IMR-90 (cell line): ENCODE data around the gene RTBDN.

Source experiments
- CEBPB ChIP-seq: IDR thresholded peaks from 2 replicates; pipeline ENCODE4 v1.6.1; 2012; ENCODE audit warnings: low read depth, low read length, improper control_type of control experiment
- CTCF ChIP-seq: conservative IDR thresholded peaks from 2 replicates; pipeline ENCODE4 v1.5.1; 2012; ENCODE audit warnings: mild to moderate bottlenecking, low read depth, low read length, improper control_type of control experiment
- FOS ChIP-seq: fragments of 150-350 bp; IDR thresholded peaks from 2 replicates; pipeline ENCODE4 v1.6.1; 2016; ENCODE audit warnings: low read depth, low read length
- POLR2A ChIP-seq: IDR thresholded peaks from 2 replicates; pipeline ENCODE4 v1.6.1; 2012; ENCODE audit warnings: mild to moderate bottlenecking, low read depth, low read length
- RAD21 ChIP-seq: IDR thresholded peaks from 2 replicates; pipeline ENCODE4 v1.6.1; 2012; ENCODE audit warnings: low read length, improper control_type of control experiment
- RFX5 ChIP-seq: IDR thresholded peaks from 2 replicates; pipeline ENCODE4 v1.8.0; 2012; ENCODE audit warnings: low read depth, mild to moderate bottlenecking, low read length, moderate library complexity
- USF2 ChIP-seq: fragments of 150-350 bp; IDR thresholded peaks from 2 replicates; pipeline ENCODE4 v1.6.1; 2017; ENCODE audit warnings: mild to moderate bottlenecking, antibody characterized with exemption, low read length, low read depth

- peak; percentile 91 for TF ChIP-seq CTCF
- no peak for TF ChIP-seq POLR2A
- TF ChIP-seq RFX5: no peak
- TF ChIP-seq USF2: no peak
- no peak for TF ChIP-seq FOS
- peak; percentile 82 for TF ChIP-seq RAD21
- no peak for TF ChIP-seq CEBPB
These were observed 57.0 kb downstream of the RTBDN start for GRCh38 chr19:12777217-12778016.
